GM19395 (cell line): ENCODE results near the gene KIAA2012.

ENCODE experiments used
- ATAC-seq: cut with Tn5 transposase; IDR thresholded peaks from one replicate; pipeline ENCODE4 v1.9.1; 2021; ENCODE audit warnings: mild to moderate bottlenecking, moderate library complexity; ENCODE audit not compliant: unreplicated experiment

Gene KIAA2012

DNA sequence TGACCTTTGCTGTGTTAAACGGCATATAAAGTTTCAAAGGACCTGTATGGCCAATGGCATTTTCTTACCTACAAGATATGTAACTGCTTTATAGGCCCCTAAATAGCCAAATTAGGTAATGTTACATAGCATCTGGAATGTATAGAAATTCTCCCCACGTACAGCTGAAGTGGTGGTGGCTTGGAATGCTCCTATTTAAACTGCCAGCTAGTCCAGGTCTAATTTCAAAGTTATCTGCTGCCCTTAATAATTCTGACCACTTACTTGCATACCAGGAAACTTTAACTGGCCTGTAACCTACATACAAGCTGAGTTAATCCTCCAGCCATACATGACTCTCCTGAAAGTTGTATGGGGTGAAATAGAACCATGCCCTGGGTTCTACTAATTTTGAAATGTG is 1.3 kb downstream of the KIAA2012 start:
- no peak for ATAC-seq

DNA sequence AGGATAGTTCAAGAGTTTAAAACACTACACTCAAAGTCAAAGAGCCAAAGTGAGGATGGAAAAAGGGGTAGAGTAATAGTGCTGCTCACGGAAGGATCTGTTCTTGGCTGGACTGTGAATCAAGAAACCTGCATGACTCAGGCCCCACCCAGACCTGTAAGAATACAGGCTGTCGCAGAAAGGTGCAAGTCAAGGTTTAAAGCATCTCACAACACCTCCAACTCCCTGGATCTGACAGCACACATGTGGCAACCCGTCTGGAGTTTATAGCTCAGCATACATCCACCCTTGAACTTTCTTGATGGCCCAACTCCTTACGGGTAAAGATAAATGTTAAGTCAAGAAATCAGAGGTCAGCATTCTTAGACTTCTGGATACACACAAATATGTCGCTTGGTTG is 6.3 kb downstream of the KIAA2012 start:
- ATAC-seq: no peak

DNA sequence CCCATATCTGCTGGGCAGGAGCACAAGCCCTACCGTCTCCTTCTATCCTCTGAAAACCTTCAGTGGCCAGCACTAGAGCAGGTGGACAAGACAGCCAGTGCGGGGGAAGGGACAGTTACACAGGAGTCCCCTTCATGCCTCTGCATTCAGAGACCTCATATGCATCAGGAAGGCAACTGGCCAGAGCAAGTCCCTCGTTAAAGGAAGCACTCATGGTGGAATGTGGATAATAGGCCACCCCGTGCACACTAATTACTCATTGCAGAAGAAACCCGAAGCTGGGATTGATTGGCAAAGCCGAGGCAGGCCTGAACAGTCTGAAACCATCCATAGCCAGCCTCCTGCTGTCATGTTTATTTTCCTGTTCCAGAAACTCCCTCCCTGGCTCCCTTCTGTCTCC is 11.2 kb downstream of the KIAA2012 start:
- ATAC-seq: no peak

DNA sequence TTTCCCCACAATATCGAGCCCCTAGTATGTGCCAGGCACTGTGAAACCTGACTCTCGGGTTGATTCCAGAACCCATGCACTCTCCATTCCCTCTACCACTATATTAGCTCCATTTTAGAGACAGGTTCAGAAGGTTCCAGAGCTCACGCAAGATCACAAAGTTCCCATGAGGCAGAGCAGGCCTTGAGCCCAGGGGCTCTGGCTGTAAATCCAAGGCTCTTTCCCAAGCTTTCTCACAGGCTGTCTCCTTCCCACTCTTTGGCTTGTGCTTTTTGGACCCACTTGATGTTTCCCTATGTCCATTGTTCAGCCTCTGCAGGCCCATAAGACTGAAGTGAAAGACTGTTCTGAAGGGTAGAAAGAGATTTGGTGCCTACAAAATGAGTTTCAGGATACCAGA is 15.7 kb downstream of the KIAA2012 start:
- ATAC-seq: no peak

DNA sequence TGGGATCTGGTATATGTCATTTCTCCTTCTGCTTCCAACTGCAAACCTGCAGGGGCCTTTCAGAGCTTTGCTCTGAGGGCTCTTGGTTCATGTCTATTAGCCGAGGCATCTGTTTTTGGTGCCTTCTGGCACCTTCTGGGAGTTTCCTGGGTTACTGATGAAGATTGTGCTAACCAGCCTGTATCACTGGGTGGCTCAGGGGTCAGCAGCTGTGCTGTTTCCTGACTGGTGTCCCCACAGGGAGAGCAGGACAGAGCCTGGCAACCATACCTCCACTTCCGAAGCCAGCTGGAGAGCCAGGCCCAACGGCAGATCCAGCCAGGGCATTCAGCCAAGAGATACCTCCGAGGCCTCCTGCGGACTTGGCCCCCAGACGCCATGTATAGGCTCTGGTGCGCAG is 17.5 kb downstream of the KIAA2012 start:
- ATAC-seq: no peak

DNA sequence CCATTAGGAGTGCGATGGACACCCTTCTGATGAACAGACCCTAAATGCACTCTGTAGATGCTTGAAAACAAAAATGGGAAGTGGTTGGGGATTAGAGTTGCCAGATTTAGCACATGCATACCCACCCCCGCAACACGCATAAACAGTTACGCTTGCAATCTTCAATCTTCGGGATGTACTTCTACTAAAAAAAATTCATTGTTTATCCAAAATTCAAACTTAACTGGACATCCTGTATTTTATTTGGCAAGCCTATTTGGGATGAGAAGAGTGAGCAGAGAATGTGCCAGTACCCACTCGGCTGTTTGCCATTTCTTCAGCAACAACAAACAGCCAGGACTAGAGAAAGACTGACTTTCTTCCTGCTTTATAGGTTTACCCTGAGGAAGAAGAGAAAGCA is 18.4 kb downstream of the KIAA2012 start:
- no peak for ATAC-seq

DNA sequence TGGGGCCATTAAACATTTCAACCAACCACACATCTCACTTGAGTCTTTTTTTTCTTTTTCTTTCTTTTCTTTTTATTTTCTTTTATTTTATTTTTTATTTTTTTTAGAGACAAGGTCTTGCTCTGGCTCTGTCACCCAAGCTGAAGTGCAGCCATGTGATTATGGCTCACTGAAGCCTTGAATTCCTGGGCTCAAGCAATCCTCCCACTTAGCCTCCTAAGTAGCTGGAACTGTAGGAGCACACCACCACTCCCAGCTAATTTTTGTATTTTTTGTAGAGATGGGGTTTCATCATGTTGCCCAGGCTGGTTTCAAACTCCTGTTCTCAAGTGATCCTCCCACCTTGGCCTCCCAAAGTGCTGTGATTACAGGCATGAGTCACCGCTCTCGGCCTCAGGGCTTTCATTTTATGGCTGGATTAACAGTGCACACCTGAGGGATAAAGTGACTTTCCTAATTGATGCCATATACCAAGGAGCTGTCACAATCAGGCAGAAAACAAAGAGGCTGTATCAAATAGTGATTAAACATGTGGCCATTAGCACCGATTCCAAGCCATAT is 21.5 kb downstream of the KIAA2012 start:
- ATAC-seq: no peak

DNA sequence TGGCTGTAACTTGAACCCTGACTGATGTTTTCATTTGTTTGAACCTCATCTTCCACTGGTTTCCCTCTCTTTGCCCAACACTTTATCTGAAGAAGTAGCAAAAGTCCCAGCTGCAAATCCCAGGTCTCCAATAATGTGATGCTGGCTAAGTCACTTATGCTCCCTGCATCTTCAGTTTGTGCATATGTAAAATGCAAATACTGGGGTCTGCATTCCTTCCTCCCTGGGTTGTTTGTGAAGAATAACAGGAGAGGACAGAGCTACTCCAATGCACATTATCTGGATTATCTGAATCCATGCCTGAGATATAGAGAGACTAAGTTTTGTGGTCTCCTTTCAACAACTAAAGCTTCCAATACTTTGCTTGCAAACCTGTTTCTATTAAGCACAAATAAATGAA is 22.2 kb downstream of the KIAA2012 start:
- ATAC-seq: no peak

DNA sequence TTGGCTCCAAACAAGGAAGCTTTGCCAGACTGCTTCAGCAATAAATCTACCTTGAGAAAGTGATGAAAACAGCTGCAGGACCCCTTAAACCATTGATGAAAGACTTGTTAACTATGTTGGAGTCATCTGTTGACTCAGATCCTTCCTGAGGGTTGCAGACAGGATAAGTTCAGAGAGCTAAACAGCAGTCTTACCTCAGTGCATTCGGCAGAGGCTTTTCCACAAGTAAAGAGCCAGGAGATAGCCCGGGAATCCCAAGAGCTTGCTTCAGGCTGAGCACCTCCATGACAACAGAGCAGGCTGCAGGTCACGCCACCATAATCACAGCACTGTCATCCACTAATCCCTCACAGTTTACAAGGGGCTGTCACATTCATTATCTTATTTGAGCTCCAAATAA is 23.7 kb downstream of the KIAA2012 start:
- ATAC-seq: no peak

DNA sequence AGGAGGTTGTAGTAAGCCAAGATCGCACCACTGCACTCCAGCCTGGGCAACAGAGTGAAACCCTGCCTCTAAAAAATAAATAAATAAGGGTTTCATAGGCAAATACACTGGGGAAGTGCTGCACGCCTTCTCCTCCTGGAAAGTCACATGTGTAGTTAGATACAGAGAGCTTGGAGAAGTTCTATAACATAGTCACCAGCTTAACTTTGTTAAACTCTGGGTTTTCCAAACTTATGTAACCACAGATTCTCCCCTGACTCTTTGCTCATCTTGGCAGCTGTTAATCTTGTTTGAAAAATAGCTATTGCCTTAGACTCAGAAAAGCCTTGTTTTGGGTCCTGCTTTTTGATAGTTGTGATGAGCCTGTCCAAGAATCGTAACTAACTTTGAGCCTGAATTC is 25.2 kb downstream of the KIAA2012 start:
- no peak for ATAC-seq

DNA sequence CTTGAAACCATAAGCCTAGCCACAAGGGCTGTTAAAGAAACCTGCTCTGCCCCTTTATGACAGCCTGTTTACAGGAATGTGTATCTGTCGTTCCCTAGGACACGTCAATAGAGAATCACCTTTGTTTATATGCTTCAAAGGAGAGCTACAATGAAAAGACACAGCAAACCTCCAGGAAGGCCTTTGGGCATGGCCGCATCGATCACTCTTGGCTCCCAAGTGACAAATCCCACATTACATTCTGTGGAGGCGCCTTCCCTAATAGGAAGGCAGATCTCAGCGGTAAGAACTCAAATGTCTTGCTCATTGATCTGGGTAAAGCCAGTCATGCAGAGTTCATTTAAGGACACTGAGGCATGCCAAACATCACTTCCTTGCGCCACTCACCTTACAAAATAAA is 26.5 kb downstream of the KIAA2012 start:
- no peak for ATAC-seq

DNA sequence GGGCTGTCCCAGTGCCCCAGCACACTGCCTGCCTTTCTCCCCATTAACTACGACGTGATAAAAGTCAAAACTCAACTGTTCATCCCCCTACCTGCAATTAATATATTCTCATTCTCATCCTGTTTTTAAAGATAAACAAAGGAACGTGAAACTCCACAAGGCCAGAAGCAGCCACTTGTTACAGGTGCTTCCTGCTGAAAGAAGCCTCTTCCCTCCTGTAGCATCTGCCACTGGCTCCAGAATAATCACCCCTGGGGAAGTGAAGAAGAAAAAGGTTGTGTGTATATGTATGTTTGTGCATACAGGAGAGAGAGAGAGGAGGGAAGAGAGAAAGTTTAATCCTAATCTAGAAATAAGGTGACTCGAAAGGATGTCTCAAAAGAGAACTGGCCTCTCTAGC is 27.1 kb downstream of the KIAA2012 start:
- no peak for ATAC-seq

DNA sequence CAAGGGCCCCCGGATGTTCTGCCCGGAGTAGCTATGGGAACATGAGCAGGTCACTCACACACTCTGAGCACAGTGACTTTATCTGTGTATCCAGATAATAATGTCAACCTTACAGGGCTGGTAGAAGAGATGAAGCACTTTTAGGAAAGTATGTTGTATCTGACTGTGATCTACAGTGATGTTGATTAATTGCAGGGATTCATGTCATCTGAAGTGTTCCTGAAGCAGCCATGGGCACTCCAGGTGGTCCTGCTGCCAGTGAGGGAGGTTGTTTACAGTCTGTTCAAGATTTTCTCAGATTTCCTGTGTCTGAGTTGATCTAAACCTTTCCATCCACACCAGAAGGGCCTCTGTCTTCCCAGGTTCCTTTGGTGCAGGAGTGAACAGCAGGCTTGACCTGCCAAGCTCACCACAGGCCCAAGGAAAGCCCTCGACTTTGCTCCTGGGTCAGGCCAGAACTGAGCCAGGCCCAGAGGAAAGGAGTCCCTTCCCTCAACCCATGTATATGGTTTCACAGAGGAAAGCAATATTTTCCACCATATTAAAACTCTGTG is 28.0 kb downstream of the KIAA2012 start:
- no peak for ATAC-seq

DNA sequence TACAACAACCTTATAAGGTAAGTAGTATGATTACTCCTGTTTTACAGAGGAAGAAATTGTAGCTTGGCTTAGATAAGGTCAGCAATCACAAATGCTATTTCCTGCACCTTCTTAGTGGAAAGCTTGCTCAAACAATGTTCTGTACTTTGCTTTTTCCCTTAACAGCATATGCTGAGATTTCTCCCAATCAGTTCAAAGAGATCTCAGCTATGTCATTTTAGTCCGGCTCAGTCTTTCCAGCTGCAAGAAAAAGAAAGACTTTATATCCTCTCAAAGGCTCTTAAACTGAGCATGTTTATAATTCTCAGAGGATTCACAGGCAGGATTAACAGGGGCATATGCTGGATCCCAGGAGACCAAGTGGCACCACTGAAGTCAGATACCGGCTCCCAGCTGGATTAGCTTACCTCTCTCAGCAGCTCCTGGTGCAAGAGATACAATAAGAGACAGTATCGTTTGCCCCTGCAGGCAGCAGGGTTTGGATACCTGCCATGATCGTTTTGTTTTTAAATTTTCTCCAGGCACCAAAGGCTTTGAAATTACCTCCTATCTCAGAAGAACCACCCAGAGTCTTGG is 29.5 kb downstream of the KIAA2012 start:
- ATAC-seq: no peak

DNA sequence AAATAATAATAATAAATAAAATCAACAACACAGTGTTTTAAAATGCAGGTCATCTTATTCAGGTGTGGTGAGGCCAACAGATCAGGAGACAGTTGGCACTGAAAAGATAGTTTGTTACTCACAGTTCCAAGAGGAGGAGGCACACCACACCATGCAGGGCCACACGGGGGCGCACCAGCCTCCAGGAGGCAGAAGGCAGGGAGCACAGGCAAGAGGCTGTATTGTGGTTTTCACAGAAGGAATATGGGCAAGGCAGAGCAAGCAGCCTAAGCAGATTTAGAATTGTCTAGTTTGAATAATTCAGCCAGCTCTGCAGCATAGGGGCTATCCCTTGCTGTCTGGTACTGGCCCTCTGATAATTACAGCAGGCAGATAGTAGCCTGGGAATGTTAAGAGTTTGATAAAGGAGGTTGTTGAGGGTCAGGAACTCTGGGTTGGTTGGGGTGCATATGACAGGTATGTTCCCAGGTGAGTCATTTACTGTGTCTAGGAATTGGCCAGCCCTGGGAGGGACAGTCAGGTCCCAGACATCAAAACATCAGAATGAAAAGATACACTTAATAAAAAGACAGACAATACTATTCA is 31.3 kb downstream of the KIAA2012 start:
- ATAC-seq: no peak

DNA sequence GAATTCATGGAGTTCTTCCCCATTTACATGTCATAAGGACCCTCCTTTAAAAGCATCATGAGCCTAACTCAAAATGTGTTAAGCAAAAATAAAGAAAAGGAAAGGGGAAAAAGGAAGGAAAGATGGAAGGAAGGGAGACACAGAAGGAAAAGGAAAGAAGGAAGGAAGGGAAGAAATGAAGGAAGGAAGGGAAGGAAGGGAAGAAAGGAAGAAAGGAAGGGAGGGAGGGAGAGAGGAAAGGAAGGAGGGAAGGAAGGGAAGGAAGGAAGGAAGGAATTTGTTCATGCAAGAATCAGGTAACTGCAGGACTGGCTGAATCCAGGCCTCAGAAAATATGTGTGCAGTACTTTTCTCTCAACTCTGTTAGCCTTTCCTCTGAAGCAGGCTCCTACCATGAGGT is 32.0 kb downstream of the KIAA2012 start:
- ATAC-seq: no peak

DNA sequence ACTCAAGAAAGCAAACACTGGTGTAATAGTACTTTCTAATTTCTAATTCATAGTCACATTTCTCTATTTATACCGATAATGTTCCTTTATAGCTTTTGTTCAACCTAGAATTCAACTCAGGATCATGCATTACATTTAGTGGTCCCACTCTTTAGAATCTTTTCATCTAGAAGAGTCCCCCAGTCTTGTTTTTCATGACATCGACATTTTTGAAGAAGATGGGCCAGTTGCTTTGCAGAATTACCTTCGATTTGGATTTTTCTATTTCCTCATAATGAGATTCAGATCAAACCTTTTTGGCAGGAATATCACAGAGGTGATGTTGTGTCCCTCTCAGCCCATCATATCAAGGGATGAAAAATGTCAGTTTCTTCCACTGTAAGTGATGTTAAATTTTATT is 35.3 kb downstream of the KIAA2012 start:
- no peak for ATAC-seq

DNA sequence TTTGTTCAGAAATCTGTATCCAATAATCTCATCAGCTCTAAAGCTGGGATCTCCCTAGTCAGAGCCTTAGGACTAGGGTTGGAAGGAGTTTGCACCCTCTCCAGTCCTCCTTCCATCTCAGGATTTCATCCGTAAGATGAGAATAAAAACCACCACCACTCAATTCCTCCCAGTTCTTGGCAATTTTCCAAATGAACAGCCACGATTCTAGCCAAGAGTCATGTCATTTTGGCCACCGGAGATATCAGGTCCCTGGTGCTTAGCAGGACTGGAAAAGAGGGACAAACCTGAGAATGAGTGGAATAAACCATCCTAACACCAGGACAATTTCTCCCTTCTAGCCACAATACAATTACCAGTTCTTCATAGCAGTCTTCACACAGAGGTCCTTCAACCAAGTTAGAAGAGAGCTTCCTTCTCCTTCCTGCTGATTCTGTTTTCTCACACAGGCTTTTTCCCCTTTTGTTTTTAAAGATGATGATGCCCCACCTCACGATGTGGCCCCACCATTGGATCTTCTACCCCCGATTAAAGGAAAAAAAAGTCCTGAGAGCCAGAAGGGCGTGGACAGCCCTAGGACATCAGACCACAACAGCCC is 36.2 kb downstream of the KIAA2012 start:
- no peak for ATAC-seq

DNA sequence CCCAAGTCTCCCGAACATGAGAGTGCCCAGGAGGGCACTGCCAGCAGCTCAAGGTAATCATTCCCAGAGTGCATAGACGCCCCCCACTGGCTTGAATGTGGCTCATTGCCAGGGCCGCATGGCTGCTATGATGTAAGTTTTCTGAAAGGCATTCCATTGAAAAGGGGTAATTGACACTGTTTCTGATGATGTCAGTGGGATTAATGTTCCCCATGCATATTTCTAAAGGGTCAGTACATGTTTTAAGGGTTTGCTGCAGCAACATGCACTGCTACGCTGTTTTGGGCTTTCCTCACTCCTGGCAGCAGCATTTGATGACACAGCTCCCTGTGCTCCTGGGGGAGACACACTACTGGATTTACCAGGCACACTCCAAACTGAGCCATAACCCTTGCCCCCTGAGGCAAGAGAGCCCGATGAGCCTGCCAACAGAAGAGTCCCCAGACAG is 36.7 kb downstream of the KIAA2012 start:
- ATAC-seq: no peak

DNA sequence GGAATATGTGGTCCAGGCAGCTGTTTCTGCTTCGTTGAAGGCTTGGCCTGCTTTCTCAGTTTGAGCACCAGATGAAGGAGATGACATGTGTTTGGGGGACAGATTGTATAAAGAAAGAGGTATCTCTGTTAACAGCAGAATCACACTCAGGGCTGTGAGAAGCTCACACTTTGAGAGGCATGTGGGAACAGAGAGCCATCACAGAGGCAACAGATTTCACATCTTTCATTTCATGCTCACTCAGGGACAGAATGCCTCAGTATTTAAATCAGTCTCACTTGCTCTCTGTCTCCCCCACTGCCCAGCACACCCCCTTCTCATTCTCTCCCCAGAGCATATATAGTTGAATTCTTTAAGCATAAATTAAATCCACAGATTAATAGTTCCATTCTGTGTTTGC is 37.4 kb downstream of the KIAA2012 start:
- no peak for ATAC-seq

DNA sequence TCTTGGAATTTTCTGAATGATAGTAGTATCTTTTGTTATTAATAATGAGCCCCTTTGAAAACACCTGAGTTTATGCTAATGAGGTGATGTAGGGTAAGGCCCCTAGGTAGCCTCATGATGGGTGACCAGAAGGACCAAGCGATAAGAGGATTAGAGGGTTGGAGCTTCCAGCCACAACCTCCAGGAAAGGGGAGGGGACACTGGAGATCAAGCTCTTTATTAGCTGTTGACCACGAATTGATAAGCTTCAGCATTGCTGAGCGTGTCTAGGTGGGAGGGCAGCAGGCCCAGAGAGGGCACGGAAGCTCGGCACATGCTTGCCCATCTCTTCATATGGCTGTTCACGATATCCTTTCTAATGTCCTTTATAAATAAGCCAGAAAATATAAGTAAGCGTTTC is 39.0 kb downstream of the KIAA2012 start:
- no peak for ATAC-seq

DNA sequence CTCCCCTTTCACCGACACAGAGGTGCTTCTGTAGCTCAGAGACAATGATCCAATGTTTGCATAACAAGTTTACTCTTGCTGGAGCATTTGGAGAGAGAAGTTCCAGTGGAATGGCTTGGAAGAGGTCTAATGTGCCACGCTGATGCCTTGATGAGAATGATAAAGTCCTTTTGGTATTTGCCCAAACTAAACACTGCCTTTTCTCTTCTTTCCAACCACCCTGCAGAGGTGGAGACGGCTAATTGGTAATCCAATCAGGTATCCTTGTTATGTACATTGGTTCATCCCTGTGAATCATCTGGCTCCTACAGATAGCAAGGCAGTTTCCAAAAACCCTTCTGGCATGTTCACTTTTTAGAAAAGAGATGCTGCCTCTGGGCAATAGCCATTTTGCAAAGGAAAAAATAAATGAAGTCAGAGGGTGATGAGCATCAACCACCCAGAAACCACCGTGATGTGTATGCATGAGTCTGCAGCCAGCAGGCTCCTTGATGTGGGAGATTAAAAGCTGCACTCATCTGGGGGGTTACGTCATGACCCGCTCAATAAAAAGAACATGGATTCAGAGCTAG is 40.6 kb downstream of the KIAA2012 start:
- ATAC-seq: no peak
